Measurements from ENCODE around the gene SHANK2. TPM values are rescaled to one million over a fixed set of nuclear protein-coding genes. Genes with fewer than 3 reads are reported as not detected.
A peak's percentile ranks its signal among the peaks of the same experiment; 100 is the strongest.

The SHANK2 gene
- total RNA-seq, result 0.07 and 0.83 TPM in 2 replicates
- 0.06 TPM in 1 of 2 replicates, not detected in the other for polyA plus RNA-seq

GRCh38 chr11:71252269-71252769 is at the start of gene SHANK2:
SHANK2 (minus strand) TSS chr11:71252577; CDS start chr11:71147326, 105,251 bp downstream.
- H3K36me3 ChIP-seq, result no peaks in the 10 kb centered on the region
- no peak within 1 kb of the TSS for H3K27ac ChIP-seq
- TF ChIP-seq, protein P1, sequence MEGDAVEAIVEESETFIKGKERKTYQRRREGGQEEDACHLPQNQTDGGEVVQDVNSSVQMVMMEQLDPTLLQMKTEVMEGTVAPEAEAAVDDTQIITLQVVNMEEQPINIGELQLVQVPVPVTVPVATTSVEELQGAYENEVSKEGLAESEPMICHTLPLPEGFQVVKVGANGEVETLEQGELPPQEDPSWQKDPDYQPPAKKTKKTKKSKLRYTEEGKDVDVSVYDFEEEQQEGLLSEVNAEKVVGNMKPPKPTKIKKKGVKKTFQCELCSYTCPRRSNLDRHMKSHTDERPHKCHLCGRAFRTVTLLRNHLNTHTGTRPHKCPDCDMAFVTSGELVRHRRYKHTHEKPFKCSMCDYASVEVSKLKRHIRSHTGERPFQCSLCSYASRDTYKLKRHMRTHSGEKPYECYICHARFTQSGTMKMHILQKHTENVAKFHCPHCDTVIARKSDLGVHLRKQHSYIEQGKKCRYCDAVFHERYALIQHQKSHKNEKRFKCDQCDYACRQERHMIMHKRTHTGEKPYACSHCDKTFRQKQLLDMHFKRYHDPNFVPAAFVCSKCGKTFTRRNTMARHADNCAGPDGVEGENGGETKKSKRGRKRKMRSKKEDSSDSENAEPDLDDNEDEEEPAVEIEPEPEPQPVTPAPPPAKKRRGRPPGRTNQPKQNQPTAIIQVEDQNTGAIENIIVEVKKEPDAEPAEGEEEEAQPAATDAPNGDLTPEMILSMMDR (IDR thresholded peaks at IDR 0.05; ENCODE audit: low read depth, low read length), result no peak
- peak within 1 kb of the TSS; percentile 60 for H3K4me3 ChIP-seq
- H3K9me3 ChIP-seq (ENCODE audit: low read depth), result no peaks in the 10 kb centered on the region
- DNase-seq (ENCODE audit: low read depth in 1 of 2, low spot score in 1 of 2), result peak in 1 of 2 donors; percentile 30
- H3K27me3 ChIP-seq, result peaks cover 92% of the 10 kb centered on the region
- no peaks in the 10 kb centered on the region for H3K4me1 ChIP-seq (ENCODE audit: low read depth)

GRCh38 chr11:71301858-71302533 is 49.6 kb upstream of the SHANK2 start:
- peak in 1 of 2 donors; percentile 15 for DNase-seq (ENCODE audit: low read depth in 1 of 2, low spot score in 1 of 2)
- Histone ChIP-seq H3K27me3 (no peaks in the 10 kb centered on the region), H3K36me3 (no peaks in the 10 kb centered on the region), H3K27ac (no peak overlapping the region), H3K9me3 (ENCODE audit: low read depth) (no peaks in the 10 kb centered on the region), H3K4me3 (no peak overlapping the region), H3K4me1 (ENCODE audit: low read depth) (no peaks in the 10 kb centered on the region)
- TF ChIP-seq, protein P1 (IDR thresholded peaks at IDR 0.05; ENCODE audit: low read depth, low read length), result no peak

GRCh38 chr11:71301046-71301857 is 48.9 kb upstream of the SHANK2 start:
- TF ChIP-seq, protein P1 (IDR thresholded peaks at IDR 0.05; ENCODE audit: low read depth, low read length), result no peak
- Histone ChIP-seq H3K27ac (no peak overlapping the region), H3K9me3 (ENCODE audit: low read depth) (no peaks in the 10 kb centered on the region), H3K36me3 (no peaks in the 10 kb centered on the region), H3K4me1 (ENCODE audit: low read depth) (no peaks in the 10 kb centered on the region), H3K4me3 (no peak overlapping the region), H3K27me3 (no peaks in the 10 kb centered on the region)
- no peak for DNase-seq (ENCODE audit: low read depth in 1 of 2, low spot score in 1 of 2)

- H3K9me3 ChIP-seq (ENCODE audit: low read depth), result no peaks in the 10 kb centered on the region
- no peak overlapping the region for H3K4me3 ChIP-seq
- no peaks in the 10 kb centered on the region for H3K27me3 ChIP-seq
- H3K4me1 ChIP-seq (ENCODE audit: low read depth), result no peaks in the 10 kb centered on the region
- no peaks in the 10 kb centered on the region for H3K36me3 ChIP-seq
- no peak for DNase-seq (ENCODE audit: low read depth in 1 of 2, low spot score in 1 of 2)
- no peak overlapping the region for H3K27ac ChIP-seq
- TF ChIP-seq, protein P1 (IDR thresholded peaks at IDR 0.05; ENCODE audit: low read depth, low read length), result no peak
Observed at GRCh38 chr11:71300187-71300586, 47.8 kb upstream of the SHANK2 start.

DNA sequence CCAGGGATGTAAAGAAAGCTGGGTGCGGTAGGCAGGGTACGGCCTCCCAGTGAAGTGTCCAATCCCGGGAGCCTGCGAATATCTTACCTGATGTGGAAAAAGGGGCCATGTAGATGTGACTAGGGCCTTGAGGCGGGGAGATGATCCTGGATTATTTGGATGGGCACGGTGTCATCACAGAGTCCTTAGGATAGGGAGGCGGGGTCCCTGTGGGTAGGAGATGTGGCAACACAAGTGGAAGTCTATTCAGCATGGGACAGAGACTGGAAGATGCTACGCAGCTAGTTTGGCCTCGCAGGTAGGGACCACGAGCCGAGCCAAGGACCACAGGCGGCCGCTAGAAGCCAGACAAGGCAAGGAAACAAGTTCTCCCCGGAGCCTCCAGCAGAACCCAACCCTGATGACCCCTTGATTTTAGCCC is 46.4 kb upstream of the SHANK2 start:
- no peak for DNase-seq (ENCODE audit: low read depth in 1 of 2, low spot score in 1 of 2)
- H3K27me3 ChIP-seq, result no peaks in the 10 kb centered on the region
- H3K4me3 ChIP-seq, result no peak overlapping the region
- no peak overlapping the region for H3K27ac ChIP-seq
- no peaks in the 10 kb centered on the region for H3K4me1 ChIP-seq (ENCODE audit: low read depth)
- H3K36me3 ChIP-seq, result no peaks in the 10 kb centered on the region
- TF ChIP-seq, protein P1 (IDR thresholded peaks at IDR 0.05; ENCODE audit: low read depth, low read length), result no peak
- no peaks in the 10 kb centered on the region for H3K9me3 ChIP-seq (ENCODE audit: low read depth)
